ENCODE results near the gene SOCS7.

Gene SOCS7

DNA sequence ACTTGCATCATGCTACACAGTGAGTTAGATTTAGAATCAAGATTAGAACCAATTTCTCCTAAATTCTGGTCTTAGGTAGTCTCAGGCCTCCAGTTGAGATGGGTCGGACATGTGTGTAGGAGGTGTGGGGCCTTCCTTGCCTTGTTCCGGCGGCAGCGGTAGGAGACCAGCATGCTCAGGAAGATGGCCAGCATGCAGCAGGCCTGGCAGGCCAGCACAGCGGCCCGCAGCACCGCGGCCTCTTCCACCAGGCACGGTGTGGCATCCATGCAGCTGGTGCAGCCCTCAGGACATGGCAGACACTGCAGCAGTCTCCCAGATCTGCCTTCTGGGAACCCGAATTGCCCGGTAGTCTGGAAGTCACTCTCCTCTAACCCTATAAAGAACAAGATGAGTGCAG is 14.8 kb upstream of the SOCS7 start:
- no peak for DNase-seq (ENCODE audit: low spot score)

DNA sequence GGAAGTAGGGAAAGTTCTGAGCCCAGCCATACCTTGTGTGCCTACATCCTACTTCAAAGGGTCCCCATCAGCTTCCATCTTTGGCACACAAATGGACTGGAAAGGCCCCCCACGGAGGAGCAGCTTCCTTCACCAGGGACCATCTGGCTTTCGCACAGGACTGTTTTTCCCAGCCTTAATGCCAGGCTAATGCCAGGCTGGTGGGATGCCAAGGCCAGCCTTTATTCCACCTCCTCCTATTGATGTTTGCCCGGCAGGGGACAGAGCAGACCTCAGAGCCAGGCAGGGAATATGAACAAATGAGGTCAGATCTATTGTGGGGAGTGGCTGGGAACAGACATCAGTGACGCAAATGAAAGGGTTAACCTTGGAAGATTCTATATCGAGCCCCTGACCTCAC is 13.6 kb upstream of the SOCS7 start:
- DNase-seq (ENCODE audit: low spot score), result no peak

GRCh38 chr17:38338535-38338934 is 13.1 kb upstream of the SOCS7 start:
- DNase-seq (ENCODE audit: low spot score), result no peak

GRCh38 chr17:38339891-38340290 is 11.8 kb upstream of the SOCS7 start:
- DNase-seq (ENCODE audit: low spot score), result no peak

- no peak for DNase-seq (ENCODE audit: low spot score)
Measured at GRCh38 chr17:38341035-38341721, 10.5 kb upstream of the SOCS7 start.

- no peak for DNase-seq (ENCODE audit: low spot score)
Measured at GRCh38 chr17:38342886-38343607, 8.6 kb upstream of the SOCS7 start.

DNA sequence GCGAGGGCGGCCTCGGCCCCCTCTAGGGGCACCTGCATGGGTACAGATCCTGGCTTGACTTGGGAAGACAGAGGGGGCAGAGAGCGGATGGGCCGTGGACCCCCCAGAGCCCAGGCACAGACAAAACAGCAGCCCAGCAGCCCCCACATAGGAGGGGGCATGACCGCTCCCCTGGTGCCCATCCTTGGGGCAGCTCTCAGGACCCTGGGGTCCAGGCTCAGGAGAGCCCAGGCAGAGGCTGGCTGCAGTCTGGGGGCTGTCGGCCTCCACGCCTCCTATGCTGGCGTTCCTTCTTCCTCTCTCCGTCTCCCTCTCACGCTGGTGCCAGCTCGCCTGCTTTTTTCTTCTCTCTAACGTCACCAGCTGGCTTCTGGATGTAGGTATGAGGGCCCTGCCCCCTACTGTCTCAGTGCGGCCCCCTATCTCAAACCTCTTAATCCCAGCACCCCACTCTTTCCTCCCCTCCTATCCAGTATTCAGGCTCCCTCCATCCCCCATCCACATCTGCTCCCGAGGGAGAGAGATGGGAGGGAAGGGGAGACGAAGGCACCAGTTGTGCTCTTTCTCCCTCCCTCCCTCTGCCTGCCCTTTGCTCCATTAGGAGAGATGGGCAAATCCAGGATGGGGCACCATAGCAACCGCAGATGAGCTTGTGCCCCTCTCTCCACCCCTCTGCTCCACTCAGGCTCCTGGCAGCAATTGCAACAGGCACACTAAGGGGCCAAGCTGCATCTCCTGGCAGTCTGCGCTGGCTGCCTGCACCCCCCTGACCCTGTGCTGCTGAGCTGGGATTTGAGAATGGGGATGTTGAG is 7.8 kb upstream of the SOCS7 start, which contains the start of gene GPR179:
Gene GPR179 (minus strand): TSS at position 349 of the 812 bp plus-strand sequence. CDS start 167 bp downstream, at position 182.
- no peak for DNase-seq (ENCODE audit: low spot score)

DNA sequence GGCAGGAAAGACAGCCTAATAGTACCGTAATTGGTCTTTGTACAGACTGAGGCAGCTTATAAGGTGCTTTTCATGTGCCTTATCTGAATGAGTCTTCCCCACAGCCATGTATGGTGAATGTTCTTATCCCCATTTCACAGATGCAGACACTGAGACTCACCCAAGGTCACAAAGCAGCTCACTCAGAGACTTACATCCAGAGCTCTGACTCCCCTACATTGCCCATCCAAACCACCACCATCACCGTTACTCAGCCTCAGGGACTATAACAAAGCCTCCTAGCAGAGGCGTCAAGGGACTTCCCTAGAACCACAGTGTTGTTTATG is 7.3 kb upstream of the SOCS7 start:
- DNase-seq (ENCODE audit: low spot score), result no peak

GRCh38 chr17:38345743-38346142 is 5.9 kb upstream of the SOCS7 start:
- DNase-seq (ENCODE audit: low spot score), result no peak

- DNase-seq (ENCODE audit: low spot score), result peak; percentile 83
Measured at GRCh38 chr17:38349097-38349730, 2.4 kb upstream of the SOCS7 start.

GRCh38 chr17:38350035-38350434 is 1.6 kb upstream of the SOCS7 start:
- DNase-seq (ENCODE audit: low spot score), result no peak

- no peak for DNase-seq (ENCODE audit: low spot score)
Measured at GRCh38 chr17:38352245-38353085, 821 bp downstream of the SOCS7 start.

- no peak for DNase-seq (ENCODE audit: low spot score)
Measured at GRCh38 chr17:38353086-38353604, 1.5 kb downstream of the SOCS7 start.

DNA sequence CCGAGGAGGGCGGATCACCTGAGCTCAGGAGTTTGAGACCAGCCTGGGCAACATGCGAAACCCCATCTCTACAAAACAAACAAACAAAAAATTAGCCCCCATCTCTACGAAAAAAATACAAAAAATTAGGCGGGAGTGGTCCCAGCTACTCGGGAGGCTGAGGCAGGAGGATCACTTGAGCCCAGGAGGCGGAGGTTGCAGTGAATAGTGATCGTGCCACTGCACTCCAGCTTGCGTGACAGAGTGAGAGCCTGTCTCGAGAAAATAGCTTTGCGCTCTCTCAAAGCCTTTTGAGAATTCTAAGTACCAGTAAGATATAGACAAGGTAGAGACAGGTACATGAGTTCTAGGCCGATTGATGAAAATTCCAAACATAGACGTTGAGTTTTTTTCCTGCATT is 2.0 kb downstream of the SOCS7 start:
- DNase-seq (ENCODE audit: low spot score), result no peak

GRCh38 chr17:38354466-38354865 is 2.8 kb downstream of the SOCS7 start:
- DNase-seq (ENCODE audit: low spot score), result no peak

GRCh38 chr17:38355251-38355650 is 3.6 kb downstream of the SOCS7 start:
- no peak for DNase-seq (ENCODE audit: low spot score)

DNA sequence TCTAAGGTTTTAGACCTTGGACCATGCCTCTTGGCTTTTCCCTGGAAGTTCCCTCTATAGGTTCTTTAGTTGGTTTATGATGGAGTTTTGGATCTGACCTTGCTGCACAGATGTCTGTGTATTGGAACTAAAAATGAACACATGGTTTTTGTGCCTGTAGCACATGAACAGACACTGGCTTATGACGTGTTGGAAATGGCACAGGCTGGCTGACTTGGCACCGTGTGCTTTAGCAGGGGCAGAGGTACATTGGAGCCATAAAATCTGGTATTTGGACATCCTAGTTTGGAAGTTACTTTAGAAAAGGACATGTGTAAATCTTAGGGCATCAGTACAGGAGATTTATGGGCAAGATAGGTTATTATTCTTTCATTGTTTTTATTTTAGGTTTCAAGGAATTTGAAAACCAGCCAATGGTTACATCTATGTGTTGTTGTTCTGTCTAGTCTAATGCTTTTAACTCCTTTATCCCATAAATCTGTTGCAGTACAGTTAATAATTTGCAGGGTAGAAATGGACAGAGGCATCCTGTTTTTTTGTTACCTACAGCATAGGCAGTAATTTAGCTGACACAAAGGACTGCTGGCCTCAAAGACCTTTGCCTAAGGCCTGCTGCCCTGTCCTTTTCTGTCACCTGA is 6.0 kb downstream of the SOCS7 start:
- DNase-seq (ENCODE audit: low spot score), result no peak

- DNase-seq (ENCODE audit: low spot score), result no peak
Measured at GRCh38 chr17:38358586-38359513, 7.2 kb downstream of the SOCS7 start.

GRCh38 chr17:38361694-38362465 is 10.2 kb downstream of the SOCS7 start:
- DNase-seq (ENCODE audit: low spot score), result no peak
